Keratinocyte (primary cell): ENCODE results near the gene ENPP6. TPM values are rescaled to one million over a fixed set of nuclear protein-coding genes. Genes with fewer than 3 reads are reported as not detected.

Source experiments
- DNase-seq: peaks from one replicate; pipeline ENCODE4 v3.0.0-alpha.2; 2011; ENCODE audit warnings: low read depth, missing footprints, low spot score
- FAIRE-seq: peaks from 2 replicates; lab custom pipeline; 2011; peaks lifted over from hg19 to GRCh38; lab: Jason Lieb, UNC
- H2AFZ ChIP-seq: 2 replicates; pipeline ENCODE4 v1.6.0; 2012; ENCODE audit warnings: low read length, control low read depth, inconsistent platforms; ENCODE audit not compliant: control insufficient read depth
- H3K27ac ChIP-seq: 2 replicates; pipeline ENCODE4 v1.5.1; 2011; ENCODE audit warnings: low read length; ENCODE audit not compliant: control insufficient read depth, insufficient read depth
- H3K27me3 ChIP-seq: 3 replicates; pipeline ENCODE4 v1.6.0; 2011; ENCODE audit warnings: low read length; ENCODE audit not compliant: control insufficient read depth, insufficient read depth; ENCODE audit errors: extremely low read depth
- H3K36me3 ChIP-seq, 2 experiments: 2 replicates in 1 of 2; 3 replicates in 1 of 2; pipeline ENCODE4 v1.5.1; 2011; ENCODE audit warnings: low read length in 2 of 2, mild to moderate bottlenecking in 1 of 2; ENCODE audit not compliant: control insufficient read depth in 2 of 2, insufficient read depth in 2 of 2; ENCODE audit errors: extremely low read depth in 1 of 2
- H3K4me1 ChIP-seq: 3 replicates; pipeline ENCODE4 v1.5.1; 2011; ENCODE audit warnings: low read length; ENCODE audit not compliant: control insufficient read depth, insufficient read depth; ENCODE audit errors: extremely low read depth
- H3K4me2 ChIP-seq: 3 replicates; pipeline ENCODE4 v1.6.0; 2011; ENCODE audit warnings: low read depth, low read length; ENCODE audit not compliant: control insufficient read depth, insufficient read depth; ENCODE audit errors: extremely low read depth
- H3K4me3 ChIP-seq, 3 experiments: fragments of 200-600 bp in 1 of 3; sonication (generic) in 1 of 3; 2 replicates in 2 of 3; 3 replicates in 1 of 3; pipeline ENCODE4 v1.5.1; 2011 to 2016; ENCODE audit warnings: low read length in 3 of 3, mild to moderate bottlenecking in 3 of 3, control low read depth in 2 of 3, inconsistent platforms in 1 of 3, low read depth in 1 of 3, mixed read lengths in 1 of 3, mixed run types in 1 of 3, moderate library complexity in 1 of 3; ENCODE audit not compliant: control insufficient read depth in 2 of 3, insufficient read depth in 2 of 3; ENCODE audit errors: extremely low read depth in 1 of 3
- H3K79me2 ChIP-seq: 2 replicates; pipeline ENCODE4 v1.6.0; 2012; ENCODE audit warnings: low read length; ENCODE audit not compliant: control insufficient read depth, insufficient read depth
- H3K9ac ChIP-seq: 3 replicates; pipeline ENCODE4 v1.6.0; 2011; ENCODE audit warnings: low read length; ENCODE audit not compliant: control insufficient read depth, insufficient read depth; ENCODE audit errors: extremely low read depth
- H3K9me1 ChIP-seq: 3 replicates; pipeline ENCODE4 v1.6.0; 2011; ENCODE audit warnings: low read length; ENCODE audit not compliant: control insufficient read depth, insufficient read depth; ENCODE audit errors: extremely low read depth
- H3K9me3 ChIP-seq: 2 replicates; pipeline ENCODE4 v1.5.1; 2012; ENCODE audit warnings: low read depth, low read length; ENCODE audit not compliant: control insufficient read depth
- H4K20me1 ChIP-seq: 3 replicates; pipeline ENCODE4 v1.6.0; 2011; ENCODE audit warnings: low read length; ENCODE audit not compliant: control insufficient read depth, insufficient read depth; ENCODE audit errors: extremely low read depth
- EZH2 ChIP-seq: IDR thresholded peaks from one replicate; pipeline ENCODE4 v1.6.1; 2012; ENCODE audit warnings: inconsistent platforms, mild to moderate bottlenecking, low read length, moderate library complexity
- dilution Hi-C: fragments of 300-500 bp; cut with MboI; formaldehyde crosslinking; loops from one replicate; pipeline ENCODE4 v1.7.0; 2020; ENCODE audit warnings: low sequenced_read_pairs; ENCODE audit not compliant: extremely low pct_ligation_motif_present
- polyA plus RNA-seq, 5 experiments: library from polyadenylated mRNA; depleted of rRNA in 3 of 5; stranded (reverse) in 3 of 5; stranded (forward) in 1 of 5; unstranded in 1 of 5; fragments of >200 nt; gene quantifications; 1 replicate in 1 of 5; 2 replicates in 3 of 5; 3 replicates in 1 of 5; pipeline versions ENCODE4 v1.2.1 to v1.2.3, GENCODE V29; 2011 to 2012; ENCODE audit warnings: missing spikeins in 2 of 5, low read depth in 1 of 5, low replicate concordance in 1 of 5
- TF ChIP-seq, protein P1 (sequence below), 3 experiments: IDR thresholded peaks in 1 of 3; conservative IDR thresholded peaks in 1 of 3; optimal IDR thresholded peaks in 1 of 3; 2 replicates in 2 of 3; 3 replicates in 1 of 3; pipeline versions ENCODE3 to v1.5.1; 2011; ENCODE audit warnings: low read length in 3 of 3, mild to moderate bottlenecking in 3 of 3, moderate library complexity in 2 of 3, control low read depth in 1 of 3, inconsistent platforms in 1 of 3; ENCODE audit not compliant: insufficient read depth in 2 of 3; ENCODE audit errors: extremely low read depth in 1 of 3

ENPP6 gene
- polyA plus RNA-seq, 1 donor (not counting 4 experiments of a cell fraction or from before 2014, with no cell fraction given): not detected

- Histone ChIP-seq H3K9me3 (no peaks in the 10 kb centered on the region), H3K4me3 (no peak overlapping the region), H3K27me3 (no peaks in the 10 kb centered on the region), H3K9ac (no peak overlapping the region), H3K9me1 (no peaks in the 10 kb centered on the region), H3K36me3 (no peaks in the 10 kb centered on the region), H3K27ac (no peak overlapping the region), H2AFZ (no peak overlapping the region), H4K20me1 (no peaks in the 10 kb centered on the region), H3K79me2 (no peaks in the 10 kb centered on the region), H3K4me1 (no peaks in the 10 kb centered on the region), H3K4me2 (no peak overlapping the region)
- no peak for FAIRE-seq
- TF ChIP-seq EZH2: no peak
- TF ChIP-seq, protein P1, sequence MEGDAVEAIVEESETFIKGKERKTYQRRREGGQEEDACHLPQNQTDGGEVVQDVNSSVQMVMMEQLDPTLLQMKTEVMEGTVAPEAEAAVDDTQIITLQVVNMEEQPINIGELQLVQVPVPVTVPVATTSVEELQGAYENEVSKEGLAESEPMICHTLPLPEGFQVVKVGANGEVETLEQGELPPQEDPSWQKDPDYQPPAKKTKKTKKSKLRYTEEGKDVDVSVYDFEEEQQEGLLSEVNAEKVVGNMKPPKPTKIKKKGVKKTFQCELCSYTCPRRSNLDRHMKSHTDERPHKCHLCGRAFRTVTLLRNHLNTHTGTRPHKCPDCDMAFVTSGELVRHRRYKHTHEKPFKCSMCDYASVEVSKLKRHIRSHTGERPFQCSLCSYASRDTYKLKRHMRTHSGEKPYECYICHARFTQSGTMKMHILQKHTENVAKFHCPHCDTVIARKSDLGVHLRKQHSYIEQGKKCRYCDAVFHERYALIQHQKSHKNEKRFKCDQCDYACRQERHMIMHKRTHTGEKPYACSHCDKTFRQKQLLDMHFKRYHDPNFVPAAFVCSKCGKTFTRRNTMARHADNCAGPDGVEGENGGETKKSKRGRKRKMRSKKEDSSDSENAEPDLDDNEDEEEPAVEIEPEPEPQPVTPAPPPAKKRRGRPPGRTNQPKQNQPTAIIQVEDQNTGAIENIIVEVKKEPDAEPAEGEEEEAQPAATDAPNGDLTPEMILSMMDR (optimal IDR thresholded peaks at IDR 0.05 in 1 of 3, IDR thresholded peaks at IDR 0.05 in 1 of 3, conservative IDR thresholded peaks at IDR 0.05 in 1 of 3; ENCODE audit: extremely low read depth in 1 of 3, insufficient read depth in 2 of 3, low read length in 3 of 3): no peak
- no peak for DNase-seq
- dilution Hi-C loops: no loop called here
Observed at GRCh38 chr4:184156163-184156920, 61.3 kb downstream of the ENPP6 start.

DNA sequence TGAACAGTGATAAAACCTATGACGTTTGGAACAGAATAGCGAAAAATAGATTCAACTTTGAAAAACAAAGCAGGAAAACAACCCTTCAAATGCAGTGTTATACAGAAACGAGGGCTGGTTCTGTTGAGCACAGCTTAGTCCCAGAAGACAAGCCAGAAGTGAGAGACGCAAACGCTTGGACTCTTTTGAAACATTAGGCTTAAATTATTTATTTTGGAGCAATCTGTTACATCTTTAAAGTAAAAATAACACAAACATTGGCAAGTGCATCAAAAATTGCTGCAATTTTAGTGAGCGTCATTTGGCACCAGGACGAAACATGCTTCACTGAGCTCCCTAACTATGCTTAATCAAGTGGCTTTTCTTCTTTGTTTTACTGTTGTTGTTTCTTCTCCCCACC, 63.5 kb downstream of the ENPP6 start:
- Histone ChIP-seq H3K9me1 (no peaks in the 10 kb centered on the region), H3K4me1 (no peaks in the 10 kb centered on the region), H4K20me1 (no peaks in the 10 kb centered on the region), H2AFZ (no peak overlapping the region), H3K4me3 (no peak overlapping the region), H3K9ac (no peak overlapping the region), H3K27me3 (no peaks in the 10 kb centered on the region), H3K79me2 (no peaks in the 10 kb centered on the region), H3K9me3 (no peaks in the 10 kb centered on the region), H3K27ac (no peak overlapping the region), H3K4me2 (no peak overlapping the region), H3K36me3 (no peaks in the 10 kb centered on the region)
- FAIRE-seq (no peak), DNase-seq (no peak)
- dilution Hi-C loops: no loop called here
- TF ChIP-seq, protein P1 (optimal IDR thresholded peaks at IDR 0.05 in 1 of 3, IDR thresholded peaks at IDR 0.05 in 1 of 3, conservative IDR thresholded peaks at IDR 0.05 in 1 of 3; ENCODE audit: extremely low read depth in 1 of 3, insufficient read depth in 2 of 3, low read length in 3 of 3): no peak
- no peak for TF ChIP-seq EZH2
